OCI-LY7 (cell line): ENCODE data around the gene PM20D2.

Experiments used
- CTCF ChIP-seq: fragments of 200-600 bp; sonication (generic); conservative IDR thresholded peaks from 2 replicates; pipeline ENCODE4 v1.5.1; 2014; ENCODE audit warnings: mild to moderate bottlenecking, antibody characterized with exemption, low read length, moderate library complexity, mixed read lengths
- EZH2phosphoT487 ChIP-seq: fragments of 200-600 bp; sonication (generic); IDR thresholded peaks from 2 replicates; pipeline ENCODE4 v1.6.1; 2018; ENCODE audit warnings: low read depth, borderline replicate concordance, mild to moderate bottlenecking, mixed run types, antibody characterized with exemption, low read length, moderate library complexity, mixed read lengths

DNA sequence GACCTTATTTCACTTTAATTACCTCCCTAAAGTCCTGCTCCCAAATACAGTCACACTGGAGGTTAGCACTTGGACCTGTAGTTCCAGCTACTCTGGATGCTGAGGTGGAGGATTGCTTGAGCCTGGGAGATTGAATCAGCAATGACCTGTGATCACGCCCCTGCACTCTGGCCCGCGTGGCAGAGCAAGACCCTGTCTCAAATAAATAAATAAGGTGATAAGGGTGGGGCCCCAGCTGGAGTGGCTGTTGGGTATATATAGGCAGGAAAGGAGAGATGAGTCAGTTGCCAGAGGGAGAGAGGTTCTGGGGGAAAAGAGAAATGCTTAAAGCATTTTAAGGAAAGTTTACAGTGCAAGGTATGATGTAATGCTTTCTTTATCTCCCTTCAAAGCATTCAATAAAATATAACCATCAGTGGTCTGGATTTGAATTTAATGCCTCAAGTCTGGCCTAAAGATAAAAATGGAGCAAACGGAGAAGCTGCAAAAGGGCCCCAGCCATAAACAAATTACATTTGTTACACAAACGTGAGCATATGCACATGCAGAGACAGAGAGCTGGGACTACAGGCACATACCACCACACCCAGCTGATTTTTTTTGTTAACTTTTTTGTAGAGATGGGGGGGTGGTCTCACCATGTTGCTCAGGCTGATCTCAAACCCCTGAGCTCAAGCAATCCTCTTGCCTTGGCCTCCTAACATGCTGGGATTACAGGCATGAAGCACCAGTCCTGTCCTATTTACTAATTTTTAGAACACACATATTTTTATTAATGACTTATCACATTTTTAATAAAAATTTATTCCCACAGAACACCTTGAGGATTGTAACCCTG is 6.1 kb upstream of the PM20D2 start:
- TF ChIP-seq CTCF (no peak), EZH2phosphoT487 (no peak)
